HG02571 (cell line): ENCODE data around the gene YLPM1.

Source experiments
- ATAC-seq: cut with Tn5 transposase; IDR thresholded peaks from one replicate; pipeline ENCODE4 v1.9.1; 2021; ENCODE audit warnings: mild to moderate bottlenecking, moderate library complexity; ENCODE audit not compliant: unreplicated experiment

The YLPM1 gene

GRCh38 chr14:74867673-74868072 is 104.6 kb downstream of the YLPM1 start:
- no peak for ATAC-seq

- ATAC-seq, result no peak
Observed at GRCh38 chr14:74868739-74869138, 105.6 kb downstream of the YLPM1 start.

GRCh38 chr14:74871819-74872218 is 108.7 kb downstream of the YLPM1 start:
- ATAC-seq, result no peak

GRCh38 chr14:74875204-74875603 is 112.1 kb downstream of the YLPM1 start:
- ATAC-seq, result no peak

GRCh38 chr14:74875941-74876913 is 113.1 kb downstream of the YLPM1 start, which contains the start of gene PROX2:
Gene PROX2, minus strand, starts transcription at chr14:74876145. Its CDS starts 12,311 bp downstream, at chr14:74863834.
- no peak for ATAC-seq

GRCh38 chr14:74879427-74880182 is 116.5 kb downstream of the YLPM1 start:
- ATAC-seq, result no peak

- ATAC-seq, result peak; percentile 92
Observed at GRCh38 chr14:74881431-74882102, 118.5 kb downstream of the YLPM1 start, which contains the start of gene DLST. Gene DLST, plus strand, starts transcription at chr14:74881916. Its CDS starts 38 bp downstream, at chr14:74881954.

- ATAC-seq, result peak; percentile 32
Observed at GRCh38 chr14:74882103-74882920, 119.2 kb downstream of the YLPM1 start.
